Stimulated activated CD4-positive, alpha-beta T cell treated with anti-CD3 and anti-CD28 coated beads, Interleukin-1b, Interleukin-23, amount 100 ng/mL, for 4 hours (primary cell): ENCODE results near the gene FRG2C.
"Not testable (repeated sequence)": the region's sequence is repeated elsewhere in the genome, so short reads cannot be mapped to it uniquely, and the experiment has no call there.

ENCODE experiments used
- DNase-seq, 2 donors: peaks; one replicate each; pipeline ENCODE4 v3.0.0-alpha.2; 2020; ENCODE audit warnings: low read depth in 2 of 2

Gene FRG2C

GRCh38 chr3:75669348-75670297, 5.5 kb downstream of the FRG2C start:
- DNase-seq, result not testable (repeated sequence)

DNA sequence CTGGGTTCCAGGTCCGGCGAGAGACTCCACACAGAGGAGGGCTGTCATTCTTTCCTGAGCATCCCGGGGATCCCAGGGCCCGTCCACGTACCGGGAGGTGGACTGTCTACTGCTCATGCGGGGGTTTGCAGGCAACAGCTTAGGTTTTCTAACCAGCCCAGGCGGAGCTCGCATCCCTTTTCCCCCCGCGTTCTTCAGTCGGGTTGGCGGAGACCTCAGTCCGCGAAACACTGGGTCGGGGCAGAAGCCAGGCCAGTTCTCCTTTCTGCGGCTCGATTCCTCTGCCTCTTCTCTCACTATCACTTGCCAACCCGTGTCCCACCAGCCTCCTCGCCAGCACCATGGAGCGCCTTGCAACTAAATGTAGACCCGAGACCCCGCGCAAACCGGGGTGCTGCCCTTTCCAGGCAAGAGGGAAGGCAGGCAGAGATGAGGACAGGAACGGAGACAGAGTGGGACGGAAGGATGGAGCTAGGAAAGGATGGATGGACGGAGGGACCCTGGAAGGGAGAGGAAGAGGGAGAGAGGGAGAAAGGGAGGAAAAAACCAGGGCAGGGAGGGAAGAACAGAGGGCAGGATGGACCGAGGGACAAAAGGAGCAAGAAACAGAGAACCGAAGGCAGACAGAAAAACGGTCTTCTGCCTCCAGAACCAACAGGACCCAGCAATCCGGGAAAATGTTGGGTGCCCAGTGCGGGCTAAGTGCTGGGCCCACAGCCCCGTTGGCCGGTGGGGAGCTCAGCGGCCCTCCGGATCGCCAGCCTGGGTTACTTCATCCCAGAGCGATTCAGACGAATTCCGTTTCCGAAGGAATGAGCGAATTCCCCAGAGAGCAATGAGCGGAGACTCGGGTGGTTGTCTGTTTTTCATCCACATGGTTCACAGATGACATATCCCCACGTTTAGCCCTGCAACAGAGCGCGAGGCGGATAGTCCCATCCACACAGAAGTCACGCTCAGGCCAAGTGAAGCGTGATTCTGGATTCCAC, 6.5 kb downstream of the FRG2C start:
- DNase-seq, result not testable (repeated sequence)

- not testable (repeated sequence) for DNase-seq
Measured at GRCh38 chr3:75671287-75672139, 7.4 kb downstream of the FRG2C start.

- DNase-seq, result not testable (repeated sequence)
Measured at GRCh38 chr3:75672140-75672775, 8.1 kb downstream of the FRG2C start.

- not testable (repeated sequence) for DNase-seq
Measured at GRCh38 chr3:75683965-75684364, 19.8 kb downstream of the FRG2C start.

DNA sequence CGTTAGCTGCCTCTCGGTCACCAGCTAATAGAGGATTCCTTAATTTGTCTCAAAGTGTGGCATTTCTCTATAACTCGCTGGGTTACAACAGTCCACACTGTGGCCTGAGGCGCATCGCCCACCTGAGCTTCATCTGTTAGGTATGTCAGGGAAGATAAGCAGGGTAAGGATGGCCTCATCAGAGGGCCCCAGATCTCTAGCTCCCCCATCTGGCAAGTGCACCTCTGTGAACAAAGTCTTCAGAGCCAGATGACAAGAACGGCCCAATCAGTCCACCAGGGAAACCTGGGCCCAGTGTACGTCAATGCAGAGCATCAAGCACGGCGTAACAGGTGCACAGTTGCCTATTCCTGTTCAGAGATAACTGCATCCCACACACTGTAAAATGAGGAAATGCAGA, 23.2 kb downstream of the FRG2C start:
- DNase-seq, result no peak

DNA sequence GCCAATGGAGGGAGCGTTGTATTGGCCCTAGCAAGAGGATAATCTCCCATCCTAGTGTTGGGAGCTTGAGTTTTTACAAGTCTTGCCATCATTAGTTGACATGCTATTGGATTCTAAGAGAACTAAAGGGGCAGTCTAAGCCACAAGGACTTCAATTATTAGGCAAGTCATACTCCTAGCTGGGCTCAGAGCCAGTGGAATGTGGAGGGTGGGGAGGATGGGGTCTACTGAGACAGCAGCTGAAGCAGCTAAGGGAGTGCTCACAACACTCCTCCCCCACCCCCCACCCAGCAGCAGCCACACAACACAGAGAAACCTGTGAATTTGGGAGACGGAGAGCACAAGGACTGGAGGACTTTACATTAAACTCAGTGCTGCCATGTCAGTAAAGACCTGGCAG, 27.9 kb downstream of the FRG2C start:
- DNase-seq, result no peak
